GM12864 (cell line): ENCODE measurements around the gene RPS6KA5.
"Not testable (repeated sequence)": the region's sequence is repeated elsewhere in the genome, so short reads cannot be mapped to it uniquely, and the experiment has no call there.

Source experiments
- DNase-seq: peaks from one replicate; pipeline ENCODE4 v3.0.0-alpha.2; 2011; ENCODE audit warnings: low read depth
- H3K4me3 ChIP-seq: 2 replicates; pipeline ENCODE4 v1.5.1; 2011; ENCODE audit warnings: mild to moderate bottlenecking, low read depth, low read length, control low read depth
- CTCF ChIP-seq: IDR thresholded peaks from 2 replicates; pipeline ENCODE4 v1.5.1; 2011; ENCODE audit warnings: low read depth, mild to moderate bottlenecking, moderate library complexity, low read length, control low read depth, inconsistent platforms; ENCODE audit errors: missing control alignments

The RPS6KA5 gene

GRCh38 chr14:90828642-90829487 is 231.6 kb downstream of the RPS6KA5 start:
- peak; percentile 26 for DNase-seq
- H3K4me3 ChIP-seq = peak overlapping the region; percentile 19
- TF ChIP-seq CTCF = no peak

GRCh38 chr14:90827919-90828610 is 232.4 kb downstream of the RPS6KA5 start:
- peak; percentile 47 for DNase-seq
- peak overlapping the region; percentile 23 for H3K4me3 ChIP-seq
- TF ChIP-seq CTCF = no peak

GRCh38 chr14:90823542-90823941 is 236.9 kb downstream of the RPS6KA5 start:
- H3K4me3 ChIP-seq, DNase-seq: not testable (repeated sequence)

- TF ChIP-seq CTCF = no peak
- no peak overlapping the region for H3K4me3 ChIP-seq
- no peak for DNase-seq
These were observed 239.5 kb downstream of the RPS6KA5 start for GRCh38 chr14:90820958-90821357.

- no peak for TF ChIP-seq CTCF
- H3K4me3 ChIP-seq = no peak overlapping the region
- DNase-seq = no peak
These were observed 240.6 kb downstream of the RPS6KA5 start for GRCh38 chr14:90819734-90820393.

GRCh38 chr14:90818715-90819114 is 241.7 kb downstream of the RPS6KA5 start:
- DNase-seq = no peak
- no peak for TF ChIP-seq CTCF
- H3K4me3 ChIP-seq = no peak overlapping the region
